CD4-positive, alpha-beta T cell (primary cell): ENCODE results near the gene STK11. TPM values are rescaled to one million over a fixed set of nuclear protein-coding genes. Genes with fewer than 3 reads are reported as not detected.

Source experiments
- ATAC-seq: fragments of 200-7000 bp; cut with Tn5 transposase; one replicate; pipeline ENCODE4 v1.10.0; 2022; ENCODE audit warnings: mild to moderate bottlenecking; ENCODE audit not compliant: poor library complexity
- CTCF ChIA-PET: fragments of 350-600 bp; sonication (Branson Sonifier 250); formaldehyde crosslinking; loops from one replicate; lab custom pipeline; 2021; ENCODE audit warnings: antibody characterized with exemption, inconsistent platforms; lab: Charles Lee
- POLR2A ChIA-PET: fragments of 350-600 bp; sonication (Branson Sonifier 250); formaldehyde crosslinking; loops from one replicate; lab custom pipeline; 2021; ENCODE audit warnings: antibody characterized with exemption, inconsistent platforms; lab: Charles Lee
- DNase-seq, 14 experiments: peaks; one replicate each; pipeline ENCODE4 v3.0.0-alpha.2; 2013 to 2020; ENCODE audit warnings: mixed read lengths in 2 of 14
- H3K27ac ChIP-seq, 2 donors: one replicate each; pipeline versions ENCODE4 v1.5.1 to v1.7.0; 2013; ENCODE audit warnings: low read length in 2 of 2, low read depth in 1 of 2, mild to moderate bottlenecking in 1 of 2
- H3K27me3 ChIP-seq, 2 experiments: 1 replicate in 1 of 2; 2 replicates in 1 of 2; pipeline versions ENCODE4 v1.6.1 to v1.7.0; 2013; ENCODE audit warnings: low read length in 2 of 2, control low read depth in 1 of 2, mild to moderate bottlenecking in 1 of 2, moderate library complexity in 1 of 2; ENCODE audit not compliant: insufficient read depth in 2 of 2, control insufficient read depth in 1 of 2
- H3K36me3 ChIP-seq: one replicate; pipeline ENCODE4 v1.6.1; 2013; ENCODE audit warnings: low read length, control low read depth; ENCODE audit not compliant: insufficient read depth
- H3K4me1 ChIP-seq: one replicate; pipeline ENCODE4 v1.6.1; 2013; ENCODE audit warnings: low read length, control low read depth; ENCODE audit not compliant: insufficient read depth
- H3K4me3 ChIP-seq: one replicate; pipeline ENCODE4 v1.5.1; 2013; ENCODE audit warnings: mild to moderate bottlenecking, low read length, moderate library complexity
- H3K9me3 ChIP-seq, 2 experiments: 1 replicate in 1 of 2; 2 replicates in 1 of 2; pipeline versions ENCODE4 v1.6.1 to v1.7.0; 2013; ENCODE audit warnings: low read length in 2 of 2, mild to moderate bottlenecking in 2 of 2, control low read depth in 1 of 2, moderate library complexity in 1 of 2; ENCODE audit not compliant: control insufficient read depth in 1 of 2, insufficient read depth in 1 of 2
- H3K27ac Mint-ChIP-seq: one replicate; pipeline ENCODE4 v1.8.0; 2020; ENCODE audit warnings: mixed read lengths
- H3K27me3 Mint-ChIP-seq: one replicate; pipeline ENCODE4 v1.8.0; 2021; ENCODE audit warnings: mixed read lengths
- H3K36me3 Mint-ChIP-seq: one replicate; pipeline ENCODE4 v1.8.0; 2021; ENCODE audit warnings: low read depth, mixed read lengths
- H3K4me1 Mint-ChIP-seq: one replicate; pipeline ENCODE4 v1.8.0; 2021; ENCODE audit warnings: low read depth, mixed read lengths
- H3K4me3 Mint-ChIP-seq: one replicate; pipeline ENCODE4 v1.8.0; 2020; ENCODE audit warnings: mild to moderate bottlenecking, mixed read lengths
- H3K9me3 Mint-ChIP-seq: one replicate; pipeline ENCODE4 v1.8.0; 2020; ENCODE audit warnings: mixed read lengths
- intact Hi-C, 2 experiments: fragments of 100-400 bp; cut with DNase I in 1 of 2; cut with micrococcal nuclease in 1 of 2; formaldehyde crosslinking; loops; one replicate each; pipeline versions ENCODE4 v1.15.1 to v1.9.0; 2023 to 2025; cut with DNase I, micrococcal nuclease
- total RNA-seq, 174 experiments: library from RNA in 2 of 174; stranded (reverse) in 2 of 174; gene quantifications; one replicate each; pipeline ENCODE4 v1.2.3 and lab custom pipeline; 2021 to 2026
- TF ChIP-seq, protein P1 (sequence below): fragments of 200-600 bp; IDR thresholded peaks from one replicate; pipeline ENCODE4 v1.8.0; 2022; ENCODE audit warnings: antibody characterized with exemption, mild to moderate bottlenecking

The STK11 gene
- total RNA-seq, 2 experiments from 2014 or later: 49.7 to 53.0 TPM

GRCh38 chr19:1256646-1257474 lies 51.3 kb downstream of the STK11 start:
- H3K4me1 Mint-ChIP-seq: peaks cover 47% of the 10 kb centered on the region
- no peaks in the 10 kb centered on the region for H3K27me3 ChIP-seq
- TF ChIP-seq, protein P1, sequence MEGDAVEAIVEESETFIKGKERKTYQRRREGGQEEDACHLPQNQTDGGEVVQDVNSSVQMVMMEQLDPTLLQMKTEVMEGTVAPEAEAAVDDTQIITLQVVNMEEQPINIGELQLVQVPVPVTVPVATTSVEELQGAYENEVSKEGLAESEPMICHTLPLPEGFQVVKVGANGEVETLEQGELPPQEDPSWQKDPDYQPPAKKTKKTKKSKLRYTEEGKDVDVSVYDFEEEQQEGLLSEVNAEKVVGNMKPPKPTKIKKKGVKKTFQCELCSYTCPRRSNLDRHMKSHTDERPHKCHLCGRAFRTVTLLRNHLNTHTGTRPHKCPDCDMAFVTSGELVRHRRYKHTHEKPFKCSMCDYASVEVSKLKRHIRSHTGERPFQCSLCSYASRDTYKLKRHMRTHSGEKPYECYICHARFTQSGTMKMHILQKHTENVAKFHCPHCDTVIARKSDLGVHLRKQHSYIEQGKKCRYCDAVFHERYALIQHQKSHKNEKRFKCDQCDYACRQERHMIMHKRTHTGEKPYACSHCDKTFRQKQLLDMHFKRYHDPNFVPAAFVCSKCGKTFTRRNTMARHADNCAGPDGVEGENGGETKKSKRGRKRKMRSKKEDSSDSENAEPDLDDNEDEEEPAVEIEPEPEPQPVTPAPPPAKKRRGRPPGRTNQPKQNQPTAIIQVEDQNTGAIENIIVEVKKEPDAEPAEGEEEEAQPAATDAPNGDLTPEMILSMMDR: no peak
- no peaks in the 10 kb centered on the region for H3K27me3 Mint-ChIP-seq
- intact Hi-C loops: no loop called here
- peaks cover 48% of the 10 kb centered on the region for H3K36me3 ChIP-seq
- H3K4me1 ChIP-seq: peaks cover 97% of the 10 kb centered on the region
- DNase-seq (no peak), ATAC-seq (no peak)
- H3K36me3 Mint-ChIP-seq: peaks cover 63% of the 10 kb centered on the region
- peak overlapping the region; percentile 95 for H3K27ac Mint-ChIP-seq
- peak overlapping the region; percentile 68 for H3K4me3 Mint-ChIP-seq
- CTCF ChIA-PET: interaction anchor here (0.6 to 2.4 kb wide), 3 partner anchors 9 to 202 kb away, joined by 3 to 12 read pairs (median 4); no protein-coding TSS in a partner anchor
- H3K27ac ChIP-seq: peak overlapping the region; percentile 13 to 40
- H3K9me3 ChIP-seq: no peaks in the 10 kb centered on the region
- POLR2A ChIA-PET: interaction anchor here (1.5 to 7.1 kb wide), 2 partner anchors 9 to 12 kb away, joined by 4 to 117 read pairs; partner anchors contain the start of gene CIRBP
- H3K4me3 ChIP-seq: no peak overlapping the region
- no peaks in the 10 kb centered on the region for H3K9me3 Mint-ChIP-seq

GRCh38 chr19:1257475-1258162 lies 52.0 kb downstream of the STK11 start:
- H3K36me3 Mint-ChIP-seq: peaks cover 58% of the 10 kb centered on the region
- H3K27ac Mint-ChIP-seq: peak overlapping the region; percentile 95
- Histone ChIP-seq H3K36me3 (peaks cover 45% of the 10 kb centered on the region), H3K9me3 (no peaks in the 10 kb centered on the region), H3K27ac (peak overlapping the region; percentile 52 to 99), H3K4me1 (peaks cover 97% of the 10 kb centered on the region), H3K27me3 (no peaks in the 10 kb centered on the region), H3K4me3 (no peak overlapping the region)
- H3K27me3 Mint-ChIP-seq: no peaks in the 10 kb centered on the region
- TF ChIP-seq, protein P1: no peak
- peak overlapping the region; percentile 91 for H3K4me3 Mint-ChIP-seq
- ATAC-seq (no peak), DNase-seq (no peak)
- intact Hi-C loops: no loop called here
- peaks cover 50% of the 10 kb centered on the region for H3K4me1 Mint-ChIP-seq
- CTCF ChIA-PET: interaction anchor here (1.5 kb wide), 1 partner anchor 13 kb away, joined by 7 read pairs; no protein-coding TSS in a partner anchor
- POLR2A ChIA-PET: interaction anchor here (1.0 to 7.1 kb wide), 3 partner anchors 8 to 11 kb away, joined by 3 to 117 read pairs (median 4); partner anchors contain the start of gene CIRBP
- H3K9me3 Mint-ChIP-seq: no peaks in the 10 kb centered on the region

DNA sequence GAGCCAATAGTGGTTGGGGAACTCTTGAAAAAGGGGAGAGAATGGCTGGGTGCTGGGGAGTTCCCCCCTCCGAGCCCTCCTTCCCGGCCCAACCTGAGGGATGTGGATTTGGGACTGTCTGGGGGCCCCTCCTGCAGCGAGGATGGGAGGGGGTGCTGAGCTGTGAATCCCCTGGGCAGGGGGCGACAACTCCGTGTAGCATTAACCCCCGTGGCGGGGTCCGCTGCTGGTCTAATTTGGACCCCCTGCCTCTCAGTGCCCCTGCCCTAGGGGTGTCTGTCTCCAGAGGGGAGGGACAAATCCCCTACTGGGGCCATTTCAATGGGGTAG lies 52.5 kb downstream of the STK11 start:
- Mint-ChIP-seq H3K36me3 (peaks cover 57% of the 10 kb centered on the region), H3K4me3 (peak overlapping the region; percentile 91), H3K9me3 (no peaks in the 10 kb centered on the region), H3K27ac (peak overlapping the region; percentile 95), H3K4me1 (peaks cover 49% of the 10 kb centered on the region), H3K27me3 (no peaks in the 10 kb centered on the region)
- TF ChIP-seq, protein P1: no peak
- Histone ChIP-seq H3K9me3 (no peaks in the 10 kb centered on the region), H3K36me3 (peaks cover 45% of the 10 kb centered on the region), H3K4me1 (peaks cover 97% of the 10 kb centered on the region), H3K27ac (peak overlapping the region; percentile 52 to 99), H3K27me3 (no peaks in the 10 kb centered on the region), H3K4me3 (peak overlapping the region; percentile 56)
- ChIA-PET POLR2A (interaction anchor here (1.0 to 7.1 kb wide), 5 partner anchors 8 to 15 kb away, joined by 3 to 117 read pairs (median 4); partner anchors contain the start of gene CIRBP), CTCF (interaction anchor here (1.5 kb wide), 1 partner anchor 14 kb away, joined by 7 read pairs; no protein-coding TSS in a partner anchor)
- intact Hi-C loops: no loop called here
- DNase-seq (no peak), ATAC-seq (no peak)
